Endothelial cell of umbilical vein (primary cell): ENCODE measurements around the gene TUBGCP2. TPM values are rescaled to one million over a fixed set of nuclear protein-coding genes. Genes with fewer than 3 reads are reported as not detected.

Source experiments
- BruUV-seq: library from RNA; stranded (reverse); fragments of 400-500 nt; replicated peaks from 2 replicates; lab custom pipeline; 2021; lab: Mats Ljungman, UMichigan
- CTCF ChIA-PET: fragments of 300-600, 350-600 bp; sonication (Branson Sonifier 250); formaldehyde crosslinking; loops from one replicate; lab custom pipeline; 2021; ENCODE audit warnings: antibody characterized with exemption, inconsistent platforms; lab: Charles Lee
- POLR2A ChIA-PET: fragments of 300-600, 350-600 bp; sonication (Branson Sonifier 250); formaldehyde crosslinking; loops from one replicate; lab custom pipeline; 2021; ENCODE audit warnings: antibody characterized with exemption, inconsistent platforms; lab: Charles Lee
- DNase-seq: peaks from one replicate; pipeline ENCODE4 v3.0.0-alpha.2; 2011; ENCODE audit warnings: low read depth, low spot score
- FAIRE-seq: peaks from 2 replicates; lab custom pipeline; 2011; peaks lifted over from hg19 to GRCh38; lab: Jason Lieb, UNC
- H2AFZ ChIP-seq: 2 replicates; pipeline ENCODE4 v1.6.0; 2012; ENCODE audit warnings: low read depth, low read length, control low read depth, inconsistent platforms
- H3K27ac ChIP-seq: 2 replicates; pipeline ENCODE4 v1.5.1; 2011; ENCODE audit warnings: low read depth, mild to moderate bottlenecking, control low read depth, low read length, moderate library complexity; ENCODE audit not compliant: insufficient read depth
- H3K27me3 ChIP-seq, 2 experiments: 2 replicates each; pipeline versions ENCODE4 v1.6.0 to v1.6.1; 2011; ENCODE audit warnings: low read length in 2 of 2, mixed read lengths in 1 of 2; ENCODE audit not compliant: control insufficient read depth in 2 of 2, insufficient read depth in 2 of 2
- H3K36me3 ChIP-seq, 2 experiments: 2 replicates in 1 of 2; 3 replicates in 1 of 2; pipeline ENCODE4 v1.5.1; 2011; ENCODE audit warnings: low read length in 2 of 2, mild to moderate bottlenecking in 1 of 2, moderate library complexity in 1 of 2; ENCODE audit not compliant: control insufficient read depth in 2 of 2, insufficient read depth in 2 of 2; ENCODE audit errors: extremely low read depth in 1 of 2
- H3K4me1 ChIP-seq: 3 replicates; pipeline ENCODE4 v1.5.1; 2011; ENCODE audit warnings: mild to moderate bottlenecking, low read length; ENCODE audit not compliant: control insufficient read depth, insufficient read depth; ENCODE audit errors: extremely low read depth
- H3K4me2 ChIP-seq: 2 replicates; pipeline ENCODE4 v1.6.1; 2011; ENCODE audit warnings: low read length, control low read depth, mixed read lengths; ENCODE audit not compliant: insufficient read depth
- H3K4me3 ChIP-seq, 3 experiments: fragments of 200-600 bp in 1 of 3; sonication (generic), shearing (Covaris generic) in 1 of 3; replicated peaks in 1 of 3; 2 replicates each; pipeline ENCODE4 v1.5.1; 2011 to 2016; ENCODE audit warnings: control low read depth in 3 of 3, low read length in 3 of 3, mild to moderate bottlenecking in 2 of 3, inconsistent platforms in 1 of 3, low read depth in 1 of 3, moderate library complexity in 1 of 3; ENCODE audit not compliant: insufficient read depth in 1 of 3
- H3K79me2 ChIP-seq: 2 replicates; pipeline ENCODE4 v1.6.0; 2012; ENCODE audit warnings: low read length, inconsistent platforms; ENCODE audit not compliant: control insufficient read depth, insufficient read depth
- H3K9ac ChIP-seq: replicated peaks from 2 replicates; pipeline ENCODE3; 2011; ENCODE audit warnings: low read length, control low read depth; ENCODE audit not compliant: insufficient read depth; ENCODE audit errors: extremely low read depth
- H3K9me1 ChIP-seq: replicated peaks from 3 replicates; pipeline ENCODE4 v1.6.0; 2011; ENCODE audit warnings: mild to moderate bottlenecking, low read length; ENCODE audit not compliant: control insufficient read depth, insufficient read depth; ENCODE audit errors: extremely low read depth
- H3K9me3 ChIP-seq: replicated peaks from 2 replicates; pipeline ENCODE4 v1.5.1; 2012; ENCODE audit warnings: low read length, inconsistent platforms; ENCODE audit not compliant: control insufficient read depth, insufficient read depth
- H4K20me1 ChIP-seq: replicated peaks from 2 replicates; pipeline ENCODE3; 2011; ENCODE audit warnings: mild to moderate bottlenecking, low read length; ENCODE audit not compliant: control insufficient read depth, insufficient read depth; ENCODE audit errors: extremely low read depth
- EZH2 ChIP-seq: IDR thresholded peaks from 2 replicates; pipeline ENCODE4 v1.6.1; 2012; ENCODE audit warnings: borderline replicate concordance, low read depth, mild to moderate bottlenecking, moderate library complexity, low read length, inconsistent platforms; ENCODE audit not compliant: severe bottlenecking
- FOS ChIP-seq: IDR thresholded peaks from 2 replicates; pipeline ENCODE4 v1.6.1; 2011; ENCODE audit warnings: mild to moderate bottlenecking, low read length, moderate library complexity, borderline replicate concordance; ENCODE audit not compliant: insufficient read depth
- GATA2 ChIP-seq: IDR thresholded peaks from 2 replicates; pipeline ENCODE4 v1.7.0; 2011; ENCODE audit warnings: low read depth, mild to moderate bottlenecking, moderate library complexity, mixed read lengths, low read length; ENCODE audit not compliant: insufficient read length, insufficient read depth
- JUN ChIP-seq: IDR thresholded peaks from 2 replicates; pipeline ENCODE4 v1.6.1; 2011; ENCODE audit warnings: borderline replicate concordance, low read depth; ENCODE audit not compliant: insufficient read length, insufficient read depth
- MYC ChIP-seq: IDR thresholded peaks from one replicate; pipeline ENCODE4 v1.6.1; 2011; ENCODE audit warnings: mild to moderate bottlenecking, low read depth, low read length
- POLR2A ChIP-seq: IDR thresholded peaks from 2 replicates; pipeline ENCODE4 v1.6.1; 2012; ENCODE audit warnings: low read depth, mild to moderate bottlenecking, control low read depth, low read length
- POLR2AphosphoS5 ChIP-seq: IDR thresholded peaks from 2 replicates; pipeline ENCODE4 v1.6.1; 2012; ENCODE audit warnings: low read depth, mild to moderate bottlenecking, control low read depth, low read length, moderate library complexity; ENCODE audit not compliant: insufficient read depth
- dilution Hi-C: fragments of 300-500 bp; cut with MboI; formaldehyde crosslinking; loops from one replicate; pipeline ENCODE4 v1.15.0; 2019; ENCODE audit warnings: low sequenced_read_pairs; ENCODE audit not compliant: extremely low pct_ligation_motif_present
- intact Hi-C: fragments of 100-400 bp; cut with micrococcal nuclease; formaldehyde crosslinking; loops from one replicate; pipeline ENCODE4 v1.10.0; 2022
- polyA plus RNA-seq, 4 experiments: library from polyadenylated mRNA; depleted of rRNA in 3 of 4; stranded (reverse) in 3 of 4; unstranded in 1 of 4; fragments of >200 nt; gene quantifications; 2 replicates each; pipeline versions ENCODE4 v1.2.1 to v1.2.3, GENCODE V29; 2011 to 2012; ENCODE audit warnings: missing spikeins in 1 of 4
- total RNA-seq: library from RNA; stranded (reverse); gene quantifications from 2 replicates; pipeline ENCODE4 v1.2.3, GENCODE V29; 2021
- TF ChIP-seq, protein P1 (sequence below), 2 donors: IDR thresholded peaks; 1 replicate in 1 of 2; 2 replicates in 1 of 2; pipeline ENCODE4 v1.5.1; 2011; ENCODE audit warnings: low read length in 2 of 2, mild to moderate bottlenecking in 2 of 2, moderate library complexity in 2 of 2, control low read depth in 1 of 2, inconsistent platforms in 1 of 2, low read depth in 1 of 2; ENCODE audit not compliant: insufficient read depth in 1 of 2; ENCODE audit errors: extremely low read depth in 1 of 2
- TF ChIP-seq, protein P2 (sequence below): IDR thresholded peaks from 2 replicates; pipeline ENCODE4 v1.6.1; 2011; ENCODE audit not compliant: insufficient read depth, insufficient read length

The TUBGCP2 gene
- total and polyA plus RNA-seq, 2 donors (not counting 3 experiments of a cell fraction or from before 2014, with no cell fraction given) = 37.1 to 53.1 TPM

GRCh38 chr10:133272964-133273420 lies 35.7 kb downstream of the TUBGCP2 start:
- H3K27ac ChIP-seq = no peak overlapping the region
- H3K4me1 ChIP-seq = no peaks in the 10 kb centered on the region
- POLR2A ChIA-PET = interaction anchor here (0.7 kb wide), 1 partner anchor 235 kb away, joined by 5 read pairs; no protein-coding TSS in a partner anchor
- no peak overlapping the region for H3K4me2 ChIP-seq
- TF ChIP-seq EZH2 = no peak
- TF ChIP-seq POLR2AphosphoS5 = no peak
- TF ChIP-seq POLR2A = no peak
- TF ChIP-seq, protein P1, sequence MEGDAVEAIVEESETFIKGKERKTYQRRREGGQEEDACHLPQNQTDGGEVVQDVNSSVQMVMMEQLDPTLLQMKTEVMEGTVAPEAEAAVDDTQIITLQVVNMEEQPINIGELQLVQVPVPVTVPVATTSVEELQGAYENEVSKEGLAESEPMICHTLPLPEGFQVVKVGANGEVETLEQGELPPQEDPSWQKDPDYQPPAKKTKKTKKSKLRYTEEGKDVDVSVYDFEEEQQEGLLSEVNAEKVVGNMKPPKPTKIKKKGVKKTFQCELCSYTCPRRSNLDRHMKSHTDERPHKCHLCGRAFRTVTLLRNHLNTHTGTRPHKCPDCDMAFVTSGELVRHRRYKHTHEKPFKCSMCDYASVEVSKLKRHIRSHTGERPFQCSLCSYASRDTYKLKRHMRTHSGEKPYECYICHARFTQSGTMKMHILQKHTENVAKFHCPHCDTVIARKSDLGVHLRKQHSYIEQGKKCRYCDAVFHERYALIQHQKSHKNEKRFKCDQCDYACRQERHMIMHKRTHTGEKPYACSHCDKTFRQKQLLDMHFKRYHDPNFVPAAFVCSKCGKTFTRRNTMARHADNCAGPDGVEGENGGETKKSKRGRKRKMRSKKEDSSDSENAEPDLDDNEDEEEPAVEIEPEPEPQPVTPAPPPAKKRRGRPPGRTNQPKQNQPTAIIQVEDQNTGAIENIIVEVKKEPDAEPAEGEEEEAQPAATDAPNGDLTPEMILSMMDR (IDR thresholded peaks at IDR 0.05; ENCODE audit: extremely low read depth in 1 of 2, insufficient read depth in 1 of 2, low read depth in 1 of 2, low read length in 2 of 2) = no peak
- no peak for TF ChIP-seq MYC
- no peak for TF ChIP-seq FOS
- TF ChIP-seq GATA2 = no peak
- TF ChIP-seq, protein P2, sequence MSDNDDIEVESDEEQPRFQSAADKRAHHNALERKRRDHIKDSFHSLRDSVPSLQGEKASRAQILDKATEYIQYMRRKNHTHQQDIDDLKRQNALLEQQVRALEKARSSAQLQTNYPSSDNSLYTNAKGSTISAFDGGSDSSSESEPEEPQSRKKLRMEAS = no peak
- TF ChIP-seq JUN = no peak
- BruUV-seq = no TSS peak
- H3K79me2 ChIP-seq = no peaks in the 10 kb centered on the region
- DNase-seq = no peak
- H3K9me3 ChIP-seq = no peaks in the 10 kb centered on the region
- H3K4me3 ChIP-seq = no peak overlapping the region
- no peak overlapping the region for H2AFZ ChIP-seq
- H3K9ac ChIP-seq = no peak overlapping the region
- FAIRE-seq = no peak
- H4K20me1 ChIP-seq = no peaks in the 10 kb centered on the region
- dilution Hi-C loops = no loop called here
- no peaks in the 10 kb centered on the region for H3K9me1 ChIP-seq
- H3K36me3 ChIP-seq = no peaks in the 10 kb centered on the region
- H3K27me3 ChIP-seq = peaks cover 5 to 10% of the 10 kb centered on the region in 2 experiments
- intact Hi-C loops = no loop called here
- CTCF ChIA-PET = no interaction called here
